GM19240 (cell line): ENCODE data around the gene DIP2C.
"Not testable (repeated sequence)": the region's sequence is repeated elsewhere in the genome, so short reads cannot be mapped to it uniquely, and the experiment has no call there.

Source experiments
- DNase-seq: peaks from one replicate; pipeline ENCODE4 v3.0.0; 2011; ENCODE audit warnings: low spot score; ENCODE audit not compliant: insufficient read length

The DIP2C gene

GRCh38 chr10:700183-700582, 10.7 kb upstream of the DIP2C start:
- not testable (repeated sequence) for DNase-seq

GRCh38 chr10:697097-697875, 7.8 kb upstream of the DIP2C start:
- DNase-seq, result no peak

GRCh38 chr10:695396-695795, 5.9 kb upstream of the DIP2C start:
- DNase-seq, result no peak

GRCh38 chr10:693506-693905, 4.0 kb upstream of the DIP2C start:
- DNase-seq, result no peak

- no peak for DNase-seq
Observed at GRCh38 chr10:692682-693351, 3.3 kb upstream of the DIP2C start.

- DNase-seq, result no peak
Observed at GRCh38 chr10:691216-691615, 1.7 kb upstream of the DIP2C start.

GRCh38 chr10:690372-691161, 1.1 kb upstream of the DIP2C start:
- DNase-seq, result no peak

- no peak for DNase-seq
Observed at GRCh38 chr10:689121-689451, 382 bp downstream of the DIP2C start.

GRCh38 chr10:688312-689120, 952 bp downstream of the DIP2C start:
- no peak for DNase-seq

- no peak for DNase-seq
Observed at GRCh38 chr10:687583-688311, 1.7 kb downstream of the DIP2C start.

GRCh38 chr10:686155-686931, 3.1 kb downstream of the DIP2C start:
- no peak for DNase-seq

- no peak for DNase-seq
Observed at GRCh38 chr10:685613-686012, 3.9 kb downstream of the DIP2C start.

GRCh38 chr10:683448-684071, 5.9 kb downstream of the DIP2C start:
- no peak for DNase-seq

- no peak for DNase-seq
Observed at GRCh38 chr10:682931-683447, 6.5 kb downstream of the DIP2C start.

GRCh38 chr10:681670-682318, 7.7 kb downstream of the DIP2C start:
- no peak for DNase-seq

GRCh38 chr10:680745-681144, 8.7 kb downstream of the DIP2C start:
- DNase-seq, result no peak

GRCh38 chr10:680146-680545, 9.3 kb downstream of the DIP2C start:
- no peak for DNase-seq

GRCh38 chr10:679556-679955, 9.9 kb downstream of the DIP2C start:
- DNase-seq, result no peak

GRCh38 chr10:678662-679005, 10.8 kb downstream of the DIP2C start:
- DNase-seq, result not testable (repeated sequence)
